OCI-LY3 (cell line): ENCODE results near the gene HPD.

ENCODE experiments used
- H2AFZ ChIP-seq: fragments of 200-600, 300-600 bp; shearing (Covaris generic); 2 replicates; pipeline ENCODE4 v1.6.0; 2014; ENCODE audit warnings: antibody characterized with exemption, low read depth, low read length
- H3K27ac ChIP-seq: fragments of 200-600, 300-600 bp; sonication (generic); 2 replicates; pipeline ENCODE4 v1.5.1; 2014; ENCODE audit warnings: mild to moderate bottlenecking, low read length, moderate library complexity, mixed read lengths
- H3K27me3 ChIP-seq: fragments of 200-600, 300-600 bp; sonication (generic); 2 replicates; pipeline ENCODE4 v1.6.1; 2014; ENCODE audit warnings: low read depth, low read length, mixed read lengths
- H3K36me3 ChIP-seq: fragments of 200-600, 300-600 bp; sonication (generic); replicated peaks from 2 replicates; pipeline ENCODE3; 2014; ENCODE audit warnings: low read depth, low read length, mixed read lengths
- H3K4me1 ChIP-seq: fragments of 300-600, 200-600 bp; sonication (generic); 2 replicates; pipeline ENCODE4 v1.6.1; 2014; ENCODE audit warnings: low read length, mixed read lengths
- H3K4me2 ChIP-seq: fragments of 200-600, 300-600 bp; sonication (generic); 2 replicates; pipeline ENCODE4 v1.6.1; 2014; ENCODE audit warnings: low read length, mixed read lengths
- H3K4me3 ChIP-seq: fragments of 300-600, 200-600 bp; sonication (generic); 2 replicates; pipeline ENCODE4 v1.5.1; 2014; ENCODE audit warnings: antibody characterized with exemption, mild to moderate bottlenecking, low read length, moderate library complexity
- H3K79me2 ChIP-seq: fragments of 300-600, 200-600 bp; shearing (Covaris generic); 2 replicates; pipeline ENCODE4 v1.6.1; 2014; ENCODE audit warnings: mild to moderate bottlenecking, low read length, mixed read lengths
- H3K9ac ChIP-seq: fragments of 300-600, 200-600 bp; shearing (Covaris generic); 2 replicates; pipeline ENCODE4 v1.6.0; 2014; ENCODE audit warnings: mild to moderate bottlenecking, low read length, moderate library complexity
- H3K9me3 ChIP-seq: fragments of 200-600, 300-600 bp; shearing (Covaris generic); 2 replicates; pipeline ENCODE4 v1.6.1; 2014; ENCODE audit warnings: low read length, mixed read lengths; ENCODE audit not compliant: insufficient read depth
- H4K20me1 ChIP-seq: fragments of 200-600, 300-600 bp; sonication (generic); 2 replicates; pipeline ENCODE4 v1.6.1; 2016; ENCODE audit warnings: low read length, mixed read lengths; ENCODE audit not compliant: insufficient read depth
- EZH2phosphoT487 ChIP-seq: fragments of 200-600 bp; shearing (Covaris generic); IDR thresholded peaks from 2 replicates; pipeline ENCODE4 v1.6.1; 2018; ENCODE audit warnings: antibody characterized with exemption, mixed run types, low read depth
- TF ChIP-seq, protein P1 (sequence below): fragments of 200-600, 300-600 bp; sonication (generic); IDR thresholded peaks from 2 replicates; pipeline ENCODE4 v1.5.1; 2014; ENCODE audit warnings: antibody characterized with exemption, low read length, low read depth

Gene HPD

DNA sequence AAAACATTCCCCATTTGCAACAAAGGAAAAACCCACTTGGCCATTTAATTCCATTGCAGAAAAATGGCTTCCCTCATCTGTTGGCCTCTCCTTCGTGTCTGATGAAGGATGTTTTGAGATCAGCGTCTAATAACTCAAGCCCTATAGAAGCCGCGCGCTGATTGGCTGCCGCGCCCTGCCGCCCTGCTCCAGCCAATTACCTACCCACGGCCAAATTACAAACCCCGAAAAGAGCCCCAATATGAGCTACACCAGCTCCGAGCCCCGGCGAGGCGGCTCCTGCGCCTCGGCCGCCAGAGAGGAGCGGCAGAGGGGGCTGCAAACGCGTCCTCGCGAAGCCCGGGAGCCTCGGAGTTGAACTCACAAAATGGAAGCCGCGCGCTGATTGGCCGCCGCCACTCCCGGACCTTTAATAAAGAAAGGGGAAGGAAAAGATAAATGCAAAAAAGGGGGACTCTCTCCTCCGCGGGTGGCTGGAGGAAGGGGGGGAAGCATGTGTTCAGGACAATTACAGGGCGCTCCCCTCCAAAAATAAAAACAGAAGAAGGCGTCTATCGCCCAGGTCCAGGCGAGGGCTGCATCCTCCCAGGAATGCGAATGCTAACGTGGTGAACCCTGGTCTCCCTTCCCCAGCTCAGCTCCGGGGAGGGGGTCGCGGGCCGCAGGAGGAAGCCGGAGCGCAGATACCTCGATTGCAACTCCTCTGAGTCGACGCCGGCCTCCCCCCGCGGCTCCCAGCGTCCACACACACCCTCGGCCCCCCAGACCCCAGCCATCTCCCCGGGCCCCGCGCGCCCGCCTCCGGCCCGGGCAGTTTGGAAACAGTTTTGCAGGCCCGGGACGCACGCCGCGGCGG is 55.6 kb downstream of the HPD start:
- Histone ChIP-seq H3K27me3 (no peaks in the 10 kb centered on the region), H3K36me3 (peaks cover 24% of the 10 kb centered on the region), H3K4me3 (peak overlapping the region; percentile 78), H3K9me3 (no peaks in the 10 kb centered on the region), H3K9ac (peak overlapping the region; percentile 98), H3K27ac (peak overlapping the region; percentile 97), H3K4me1 (peaks cover 42% of the 10 kb centered on the region), H3K4me2 (peak overlapping the region; percentile 88), H3K79me2 (peaks cover 83% of the 10 kb centered on the region), H2AFZ (peak overlapping the region; percentile 55; the same call in 1 of the 2 replicates), H4K20me1 (peaks cover 14% of the 10 kb centered on the region; the same call in 1 of the 2 replicates)
- TF ChIP-seq, protein P1, sequence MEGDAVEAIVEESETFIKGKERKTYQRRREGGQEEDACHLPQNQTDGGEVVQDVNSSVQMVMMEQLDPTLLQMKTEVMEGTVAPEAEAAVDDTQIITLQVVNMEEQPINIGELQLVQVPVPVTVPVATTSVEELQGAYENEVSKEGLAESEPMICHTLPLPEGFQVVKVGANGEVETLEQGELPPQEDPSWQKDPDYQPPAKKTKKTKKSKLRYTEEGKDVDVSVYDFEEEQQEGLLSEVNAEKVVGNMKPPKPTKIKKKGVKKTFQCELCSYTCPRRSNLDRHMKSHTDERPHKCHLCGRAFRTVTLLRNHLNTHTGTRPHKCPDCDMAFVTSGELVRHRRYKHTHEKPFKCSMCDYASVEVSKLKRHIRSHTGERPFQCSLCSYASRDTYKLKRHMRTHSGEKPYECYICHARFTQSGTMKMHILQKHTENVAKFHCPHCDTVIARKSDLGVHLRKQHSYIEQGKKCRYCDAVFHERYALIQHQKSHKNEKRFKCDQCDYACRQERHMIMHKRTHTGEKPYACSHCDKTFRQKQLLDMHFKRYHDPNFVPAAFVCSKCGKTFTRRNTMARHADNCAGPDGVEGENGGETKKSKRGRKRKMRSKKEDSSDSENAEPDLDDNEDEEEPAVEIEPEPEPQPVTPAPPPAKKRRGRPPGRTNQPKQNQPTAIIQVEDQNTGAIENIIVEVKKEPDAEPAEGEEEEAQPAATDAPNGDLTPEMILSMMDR: no peak
- no peak for TF ChIP-seq EZH2phosphoT487

DNA sequence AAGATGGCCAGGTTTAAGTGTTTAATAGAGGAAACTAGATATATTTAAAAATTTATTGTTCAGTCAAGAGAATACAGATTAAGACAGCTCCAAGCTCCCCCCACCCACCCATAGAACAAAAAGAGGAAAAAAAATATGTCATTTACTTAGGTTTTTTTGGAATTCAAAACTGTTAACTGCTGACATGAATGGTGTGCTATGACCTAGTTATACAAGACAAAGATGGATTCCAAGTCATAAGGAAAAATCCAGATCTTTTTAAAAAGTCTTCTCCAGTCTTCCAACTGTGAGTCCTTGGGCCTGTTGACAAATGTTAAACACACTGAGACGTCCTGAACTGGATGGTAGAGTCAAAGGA is 56.2 kb downstream of the HPD start:
- no peak for TF ChIP-seq EZH2phosphoT487
- TF ChIP-seq, protein P1: no peak
- peaks cover 81% of the 10 kb centered on the region for H3K79me2 ChIP-seq
- H3K9me3 ChIP-seq: no peaks in the 10 kb centered on the region
- peak overlapping the region; percentile 88 for H3K4me2 ChIP-seq
- H3K27me3 ChIP-seq: no peaks in the 10 kb centered on the region
- peaks cover 41% of the 10 kb centered on the region for H3K4me1 ChIP-seq
- no peak overlapping the region for H2AFZ ChIP-seq
- peak overlapping the region; percentile 78 for H3K4me3 ChIP-seq
- peak overlapping the region; percentile 98 for H3K9ac ChIP-seq
- H3K36me3 ChIP-seq: peaks cover 24% of the 10 kb centered on the region
- peaks cover 14% of the 10 kb centered on the region; the same call in 1 of the 2 replicates for H4K20me1 ChIP-seq
- peak overlapping the region; percentile 97 for H3K27ac ChIP-seq

GRCh38 chr12:121801595-121802484 is 56.8 kb downstream of the HPD start:
- Histone ChIP-seq H3K36me3 (peaks cover 21% of the 10 kb centered on the region), H3K4me3 (peak overlapping the region; percentile 78), H3K27ac (peak overlapping the region; percentile 97), H2AFZ (no peak overlapping the region), H3K27me3 (no peaks in the 10 kb centered on the region), H3K9ac (peak overlapping the region; percentile 98), H3K4me1 (peaks cover 35% of the 10 kb centered on the region), H3K79me2 (peaks cover 79% of the 10 kb centered on the region), H3K9me3 (no peaks in the 10 kb centered on the region), H4K20me1 (peaks cover 14% of the 10 kb centered on the region; the same call in 1 of the 2 replicates), H3K4me2 (peak overlapping the region; percentile 88)
- TF ChIP-seq, protein P1: no peak
- TF ChIP-seq EZH2phosphoT487: no peak
